Measurements from ENCODE around the gene ATG4D.

Gene ATG4D

DNA sequence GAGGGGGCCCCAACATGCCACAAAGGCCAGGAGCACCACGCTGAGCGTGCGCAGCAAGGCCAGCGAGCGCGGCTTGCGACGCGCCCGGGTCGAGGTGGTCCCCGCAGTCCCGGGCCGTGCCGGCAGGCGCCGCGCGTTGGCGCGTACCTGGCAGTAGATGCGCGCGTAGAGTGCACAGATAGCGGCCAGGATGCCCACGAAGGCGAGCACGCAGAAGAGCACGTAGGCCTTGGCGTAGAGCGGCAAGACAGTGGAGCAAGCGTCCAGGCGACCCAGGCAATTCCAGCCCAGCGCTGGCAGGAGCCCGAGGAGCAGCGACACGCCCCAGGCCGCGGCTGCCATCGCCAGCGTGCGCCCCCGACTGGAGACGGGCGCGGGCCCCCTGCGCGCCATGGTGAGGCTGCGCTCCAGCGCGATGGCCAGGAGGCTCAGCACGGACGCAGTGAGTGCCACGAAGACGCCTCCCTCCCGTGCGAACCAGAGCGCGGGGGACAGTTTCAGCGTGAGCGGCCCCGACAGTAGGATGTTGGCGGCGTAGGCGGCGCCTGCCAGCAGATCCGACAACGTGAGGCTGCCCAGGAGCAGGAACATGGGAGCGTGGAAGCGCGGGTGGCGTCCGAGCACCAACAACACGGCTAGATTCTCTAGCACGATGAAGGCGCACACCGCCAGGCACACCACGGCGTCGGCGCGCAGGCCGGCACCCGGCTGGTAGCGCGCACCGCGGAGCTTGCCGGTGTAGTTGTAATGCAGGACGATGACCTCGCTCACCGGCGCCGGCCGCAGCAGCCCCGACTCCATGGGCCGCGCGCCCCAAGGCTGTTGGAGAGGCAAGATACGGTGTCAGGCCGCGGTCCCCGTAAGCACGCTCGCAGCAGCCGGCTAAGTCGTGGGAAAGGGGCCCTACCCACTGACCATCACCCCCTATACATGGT is 29.2 kb upstream of the ATG4D start:
- TF ChIP-seq, protein P1, sequence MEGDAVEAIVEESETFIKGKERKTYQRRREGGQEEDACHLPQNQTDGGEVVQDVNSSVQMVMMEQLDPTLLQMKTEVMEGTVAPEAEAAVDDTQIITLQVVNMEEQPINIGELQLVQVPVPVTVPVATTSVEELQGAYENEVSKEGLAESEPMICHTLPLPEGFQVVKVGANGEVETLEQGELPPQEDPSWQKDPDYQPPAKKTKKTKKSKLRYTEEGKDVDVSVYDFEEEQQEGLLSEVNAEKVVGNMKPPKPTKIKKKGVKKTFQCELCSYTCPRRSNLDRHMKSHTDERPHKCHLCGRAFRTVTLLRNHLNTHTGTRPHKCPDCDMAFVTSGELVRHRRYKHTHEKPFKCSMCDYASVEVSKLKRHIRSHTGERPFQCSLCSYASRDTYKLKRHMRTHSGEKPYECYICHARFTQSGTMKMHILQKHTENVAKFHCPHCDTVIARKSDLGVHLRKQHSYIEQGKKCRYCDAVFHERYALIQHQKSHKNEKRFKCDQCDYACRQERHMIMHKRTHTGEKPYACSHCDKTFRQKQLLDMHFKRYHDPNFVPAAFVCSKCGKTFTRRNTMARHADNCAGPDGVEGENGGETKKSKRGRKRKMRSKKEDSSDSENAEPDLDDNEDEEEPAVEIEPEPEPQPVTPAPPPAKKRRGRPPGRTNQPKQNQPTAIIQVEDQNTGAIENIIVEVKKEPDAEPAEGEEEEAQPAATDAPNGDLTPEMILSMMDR (conservative IDR thresholded peaks at IDR 0.05; ENCODE audit: low read length): no peak
- no peak overlapping the region for H3K4me3 ChIP-seq (ENCODE audit: low read length)
- no peak for DNase-seq (ENCODE audit: low read depth)

DNA sequence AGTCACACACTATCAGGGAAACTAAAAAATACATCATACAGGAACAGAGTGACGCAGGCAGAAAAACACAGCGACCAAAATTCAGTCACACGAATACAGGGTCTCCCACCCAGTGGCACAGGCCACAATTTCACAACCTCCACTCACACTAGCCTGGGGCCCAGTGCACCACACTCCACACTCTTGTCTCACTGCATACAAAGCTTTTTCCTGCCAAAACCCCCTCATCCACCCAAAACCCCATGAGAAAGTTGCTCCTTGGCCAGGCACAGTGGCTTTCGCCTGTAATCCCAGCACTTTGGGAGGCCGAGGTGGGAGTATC is 27.7 kb upstream of the ATG4D start:
- no peak for DNase-seq (ENCODE audit: low read depth)
- TF ChIP-seq, protein P1 (conservative IDR thresholded peaks at IDR 0.05; ENCODE audit: low read length): no peak
- H3K4me3 ChIP-seq (ENCODE audit: low read length): no peak overlapping the region

DNA sequence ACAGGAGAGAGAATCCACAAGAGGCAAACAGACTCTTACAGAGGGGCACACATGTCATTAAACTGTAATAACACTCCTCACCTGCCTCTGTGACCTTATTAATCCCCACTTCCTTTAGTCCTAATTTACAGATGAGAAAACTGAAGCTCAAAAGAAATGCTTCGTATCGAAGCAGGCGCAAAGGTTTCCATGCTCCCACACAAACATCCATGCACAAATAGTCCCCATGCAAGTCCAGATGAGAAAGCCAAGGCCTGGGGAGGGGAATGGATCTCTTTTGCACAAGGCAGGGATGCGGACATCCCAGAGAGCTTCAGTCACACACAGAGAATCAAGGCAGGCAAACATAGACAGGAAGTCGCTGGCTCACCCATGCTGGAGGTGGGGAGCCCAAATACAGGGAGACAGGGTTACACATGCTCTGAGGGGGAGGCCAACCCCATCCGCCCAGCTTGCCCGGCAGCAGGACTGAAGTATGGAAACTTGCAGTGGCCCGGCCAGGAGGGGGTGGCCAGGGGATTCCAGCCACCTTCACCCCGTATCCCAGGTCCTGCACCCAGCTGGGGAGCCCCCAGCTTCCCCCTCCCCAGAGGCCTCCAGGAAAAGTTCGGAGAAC is 26.9 kb upstream of the ATG4D start:
- peak overlapping the region; percentile 44 for H3K4me3 ChIP-seq (ENCODE audit: low read length)
- TF ChIP-seq, protein P1 (conservative IDR thresholded peaks at IDR 0.05; ENCODE audit: low read length): no peak
- DNase-seq (ENCODE audit: low read depth): peak; percentile 21

DNA sequence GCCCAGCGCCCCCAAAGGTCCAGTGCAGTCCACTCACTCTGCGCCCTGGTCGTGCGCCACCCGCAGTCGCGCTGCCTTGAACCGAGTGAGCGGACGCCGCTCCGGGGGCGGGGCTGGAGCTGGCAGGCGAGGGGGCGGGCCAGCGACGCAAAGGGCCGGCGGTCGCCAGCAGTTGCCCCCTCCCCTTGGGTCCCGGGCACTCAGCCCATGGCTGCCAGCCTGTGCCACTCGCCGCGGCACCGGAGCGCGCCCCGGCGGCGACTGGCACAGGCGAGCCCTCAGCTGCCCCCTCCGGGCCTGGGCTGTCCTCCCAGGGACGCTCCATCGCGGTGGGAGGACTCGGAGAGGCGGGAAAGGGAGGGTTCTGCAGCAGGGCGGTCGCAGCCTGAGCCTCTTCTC is 26.3 kb upstream of the ATG4D start, which contains the start of gene S1PR5:
TSS of gene S1PR5 (minus strand) at position 87 of the 399 bp plus-strand sequence. CDS start 2,436 bp downstream, outside the sequence.
- DNase-seq (ENCODE audit: low read depth): no peak
- TF ChIP-seq, protein P1 (conservative IDR thresholded peaks at IDR 0.05; ENCODE audit: low read length): no peak
- H3K4me3 ChIP-seq (ENCODE audit: low read length): peak within 1 kb of the TSS; percentile 44

DNA sequence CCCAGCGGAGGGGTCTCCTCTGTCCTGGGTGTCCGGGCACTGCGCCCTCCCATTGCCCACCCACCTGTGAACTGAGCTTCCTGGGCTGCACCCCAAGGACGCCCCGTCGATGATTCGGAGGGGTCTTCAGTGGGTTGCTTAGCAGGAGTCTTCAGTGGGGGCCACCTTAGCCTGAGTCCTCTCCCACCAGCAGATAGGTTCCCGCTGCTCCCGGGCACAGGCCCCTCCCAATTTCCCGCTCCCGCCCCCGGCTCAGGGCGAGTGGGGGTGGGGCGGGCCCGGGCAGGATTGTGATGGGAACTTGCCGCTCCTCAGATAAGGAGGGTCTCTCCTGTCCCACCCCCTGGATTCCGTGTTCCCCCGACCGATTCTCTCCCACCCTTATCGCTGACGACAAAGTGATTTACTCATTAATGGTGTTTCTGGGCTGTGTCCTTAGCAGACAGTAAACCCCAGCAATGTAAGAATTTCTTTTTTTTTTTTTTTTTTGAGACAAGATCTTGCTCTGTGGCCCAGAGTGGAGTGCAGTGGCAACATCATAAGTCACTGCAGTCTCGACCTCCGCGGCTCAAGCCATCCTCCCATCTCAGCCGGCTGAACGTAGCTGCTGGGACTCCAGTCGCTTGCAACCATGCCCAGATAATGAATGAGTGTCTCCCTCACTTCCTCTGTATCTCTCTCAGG is 25.8 kb upstream of the ATG4D start:
- peak; percentile 25 for DNase-seq (ENCODE audit: low read depth)
- H3K4me3 ChIP-seq (ENCODE audit: low read length): peak overlapping the region; percentile 44
- TF ChIP-seq, protein P1 (conservative IDR thresholded peaks at IDR 0.05; ENCODE audit: low read length): no peak

DNA sequence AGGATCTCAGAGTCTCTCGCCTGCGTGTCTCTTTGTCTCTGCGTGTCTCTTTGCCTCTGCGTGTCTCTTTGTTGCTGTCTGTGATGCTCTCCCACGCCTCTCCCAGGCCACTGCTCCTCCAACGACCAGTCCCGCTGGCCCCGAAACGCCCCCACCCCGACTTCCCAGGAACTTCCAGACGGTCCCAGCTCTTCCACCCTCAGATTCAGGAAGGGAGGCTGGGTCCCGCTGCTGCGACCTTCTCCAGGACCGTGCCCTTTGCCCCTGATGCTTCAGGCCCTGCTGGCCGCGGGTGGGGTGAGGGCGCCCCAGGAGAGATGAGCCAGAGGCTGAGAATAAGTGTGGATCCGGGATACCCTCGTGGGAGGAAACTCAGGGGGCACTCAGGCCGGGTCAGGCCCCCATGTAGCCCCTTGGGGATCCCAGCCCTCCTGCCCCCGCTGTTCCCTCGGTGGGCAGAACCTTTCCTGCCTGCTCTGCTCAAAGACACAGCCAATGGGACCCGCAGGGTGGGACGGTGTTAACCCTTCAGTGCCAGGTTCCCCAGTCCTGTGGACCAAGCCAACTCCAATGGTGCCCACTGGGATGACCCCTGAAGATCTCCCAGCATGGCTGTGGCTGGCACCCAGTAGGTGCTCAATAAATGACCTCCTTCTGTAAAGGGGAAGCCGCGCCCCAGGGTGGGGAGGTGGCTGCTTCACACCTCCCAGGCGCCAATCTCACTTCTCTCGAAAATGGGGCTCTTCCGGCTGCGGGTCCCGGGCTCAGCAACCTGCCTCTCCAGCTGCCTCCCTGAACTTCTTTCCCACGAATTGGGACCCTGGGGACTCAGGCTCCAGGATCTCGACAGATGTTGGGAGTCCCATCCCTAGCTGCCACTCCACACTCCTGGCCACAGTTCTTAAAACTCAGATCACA is 25.0 kb upstream of the ATG4D start:
- DNase-seq (ENCODE audit: low read depth): no peak
- TF ChIP-seq, protein P1 (conservative IDR thresholded peaks at IDR 0.05; ENCODE audit: low read length): no peak
- no peak overlapping the region for H3K4me3 ChIP-seq (ENCODE audit: low read length)
